GM13977 (cell line): ENCODE measurements around the gene GNAQ.

Experiments used
- DNase-seq: peaks from one replicate; pipeline ENCODE4 v3.0.0; 2012; ENCODE audit warnings: low spot score
- in situ Hi-C: fragments of 300-500 bp; cut with MboI; formaldehyde crosslinking; loops from one replicate; pipeline ENCODE4 v1.12.0; 2022; ENCODE audit warnings: low sequenced_read_pairs, low pct_unique_long_range_greater_than_20kb, mixed read lengths, inconsistent platforms; ENCODE audit not compliant: unreplicated experiment
- TF ChIP-seq, protein P1 (sequence below): IDR thresholded peaks from 2 replicates; pipeline ENCODE4 v1.5.1; 2012; ENCODE audit warnings: mild to moderate bottlenecking, control low read depth; ENCODE audit not compliant: insufficient read depth; ENCODE audit errors: extremely low read depth, missing control alignments

The GNAQ gene

GRCh38 chr9:77731930-77732329 is 299.7 kb downstream of the GNAQ start:
- TF ChIP-seq, protein P1, sequence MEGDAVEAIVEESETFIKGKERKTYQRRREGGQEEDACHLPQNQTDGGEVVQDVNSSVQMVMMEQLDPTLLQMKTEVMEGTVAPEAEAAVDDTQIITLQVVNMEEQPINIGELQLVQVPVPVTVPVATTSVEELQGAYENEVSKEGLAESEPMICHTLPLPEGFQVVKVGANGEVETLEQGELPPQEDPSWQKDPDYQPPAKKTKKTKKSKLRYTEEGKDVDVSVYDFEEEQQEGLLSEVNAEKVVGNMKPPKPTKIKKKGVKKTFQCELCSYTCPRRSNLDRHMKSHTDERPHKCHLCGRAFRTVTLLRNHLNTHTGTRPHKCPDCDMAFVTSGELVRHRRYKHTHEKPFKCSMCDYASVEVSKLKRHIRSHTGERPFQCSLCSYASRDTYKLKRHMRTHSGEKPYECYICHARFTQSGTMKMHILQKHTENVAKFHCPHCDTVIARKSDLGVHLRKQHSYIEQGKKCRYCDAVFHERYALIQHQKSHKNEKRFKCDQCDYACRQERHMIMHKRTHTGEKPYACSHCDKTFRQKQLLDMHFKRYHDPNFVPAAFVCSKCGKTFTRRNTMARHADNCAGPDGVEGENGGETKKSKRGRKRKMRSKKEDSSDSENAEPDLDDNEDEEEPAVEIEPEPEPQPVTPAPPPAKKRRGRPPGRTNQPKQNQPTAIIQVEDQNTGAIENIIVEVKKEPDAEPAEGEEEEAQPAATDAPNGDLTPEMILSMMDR = no peak
- in situ Hi-C loops = loop anchor here (25.0 kb wide), 1 partner anchor 270 kb away; no protein-coding TSS in a partner anchor
- no peak for DNase-seq

GRCh38 chr9:77731008-77731698 is 300.5 kb downstream of the GNAQ start:
- TF ChIP-seq, protein P1 = no peak
- DNase-seq = no peak
- in situ Hi-C loops = loop anchor here (25.0 kb wide), 1 partner anchor 269 kb away; no protein-coding TSS in a partner anchor

- in situ Hi-C loops = loop anchor here (25.0 kb wide), 1 partner anchor 267 kb away; no protein-coding TSS in a partner anchor
- TF ChIP-seq, protein P1 = no peak
- DNase-seq = no peak
These were observed 302.4 kb downstream of the GNAQ start for GRCh38 chr9:77729177-77729576.

GRCh38 chr9:77726814-77727213 is 304.8 kb downstream of the GNAQ start:
- in situ Hi-C loops = loop anchor here (25.0 kb wide), 1 partner anchor 265 kb away; no protein-coding TSS in a partner anchor
- TF ChIP-seq, protein P1 = no peak
- no peak for DNase-seq

DNA sequence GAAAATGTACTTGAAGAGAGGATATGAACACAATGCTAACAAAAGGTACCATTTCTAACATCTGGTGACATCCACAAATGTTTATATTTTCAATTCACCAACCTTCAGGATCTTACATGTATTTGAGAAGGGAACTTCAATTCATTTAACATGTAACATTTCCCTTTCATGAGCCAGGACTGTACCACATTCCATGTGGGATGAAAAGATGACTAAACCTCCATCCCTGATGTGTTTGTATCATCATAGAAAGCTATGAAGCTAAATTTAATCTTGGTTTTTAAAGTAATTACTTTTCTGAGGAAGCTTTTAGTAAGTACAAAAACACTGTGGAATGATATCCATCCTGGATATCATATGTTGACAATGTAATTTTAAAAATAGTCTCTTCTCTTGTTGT is 305.3 kb downstream of the GNAQ start:
- in situ Hi-C loops = loop anchor here (25.0 kb wide), 1 partner anchor 264 kb away; no protein-coding TSS in a partner anchor
- TF ChIP-seq, protein P1 = no peak
- DNase-seq = no peak

GRCh38 chr9:77725820-77726219 is 305.8 kb downstream of the GNAQ start:
- TF ChIP-seq, protein P1 = no peak
- DNase-seq = no peak
- in situ Hi-C loops = loop anchor here (25.0 kb wide), 1 partner anchor 264 kb away; no protein-coding TSS in a partner anchor
